SK-N-SH (cell line): Measurements from ENCODE around the gene SLC2A5. TPM values are rescaled to one million over a fixed set of nuclear protein-coding genes. Genes with fewer than 3 reads are reported as not detected.

ENCODE experiments used
- CTCF ChIA-PET: fragments of 300-600, 350-600 bp; formaldehyde crosslinking; extraction: SDS; loops from one replicate; lab custom pipeline; 2021; lab: Yijun Ruan, JAX
- POLR2A ChIA-PET: fragments of 350-600 bp; sonication (Branson Sonifier 250); formaldehyde crosslinking; extraction: SDS; loops from one replicate; lab custom pipeline; 2020; ENCODE audit warnings: antibody characterized with exemption, inconsistent platforms; lab: Yijun Ruan, JAX
- DNase-seq: peaks from one replicate; pipeline ENCODE4 v3.0.0; 2012
- H2AFZ ChIP-seq: fragments of 200-600 bp; sonication (generic); 2 replicates; pipeline ENCODE4 v1.8.1; 2016; ENCODE audit warnings: antibody characterized with exemption, mild to moderate bottlenecking, low read depth
- H3F3A ChIP-seq: fragments of 200-600 bp; sonication (generic); replicated peaks from 2 replicates; pipeline ENCODE3; 2016; ENCODE audit warnings: antibody characterized with exemption, mild to moderate bottlenecking; ENCODE audit not compliant: insufficient read depth
- H3K27ac ChIP-seq, 2 experiments: fragments of 200-500 bp in 1 of 2; fragments of 200-600 bp in 1 of 2; sonication (Bioruptor generic) in 1 of 2; sonication (generic), shearing (Covaris generic) in 1 of 2; 2 replicates each; pipeline versions ENCODE4 v1.5.1 to v1.6.1; 2014 to 2016; ENCODE audit warnings: low read depth in 2 of 2, inconsistent platforms in 1 of 2, low read length in 1 of 2, mild to moderate bottlenecking in 1 of 2, mixed read lengths in 1 of 2
- H3K27me3 ChIP-seq: fragments of 200-600 bp; sonication (generic), shearing (Covaris generic); 2 replicates; pipeline ENCODE4 v1.6.1; 2016; ENCODE audit warnings: mixed run types; ENCODE audit not compliant: insufficient read depth
- H3K36me3 ChIP-seq, 2 experiments: fragments of 200-500 bp in 1 of 2; fragments of 200-600 bp in 1 of 2; sonication (Bioruptor generic) in 1 of 2; sonication (generic) in 1 of 2; replicated peaks in 1 of 2; 2 replicates each; pipeline versions ENCODE3 to v1.5.1; 2014 to 2016; ENCODE audit warnings: low read length in 1 of 2, mild to moderate bottlenecking in 1 of 2; ENCODE audit not compliant: insufficient read depth in 2 of 2, control insufficient read depth in 1 of 2
- H3K4me1 ChIP-seq, 2 experiments: fragments of 200-500 bp in 1 of 2; fragments of 200-600 bp in 1 of 2; sonication (Bioruptor generic) in 1 of 2; sonication (generic), shearing (Covaris generic) in 1 of 2; 2 replicates each; pipeline versions ENCODE4 v1.5.1 to v1.6.1; 2014 to 2016; ENCODE audit warnings: low read depth in 1 of 2, low read length in 1 of 2, mixed run types in 1 of 2; ENCODE audit not compliant: insufficient read depth in 2 of 2, control insufficient read depth in 1 of 2
- H3K4me2 ChIP-seq: fragments of 200-600 bp; sonication (generic), shearing (Covaris generic); 2 replicates; pipeline ENCODE4 v1.6.1; 2017; ENCODE audit warnings: mixed run types
- H3K4me3 ChIP-seq, 2 experiments: fragments of 200-500 bp in 1 of 2; fragments of 200-600 bp in 1 of 2; sonication (Bioruptor generic) in 1 of 2; sonication (generic), shearing (Covaris generic) in 1 of 2; 2 replicates each; pipeline versions ENCODE4 v1.5.1 to v1.8.1; 2014 to 2016; ENCODE audit warnings: low read depth in 2 of 2, inconsistent platforms in 1 of 2, low read length in 1 of 2, mild to moderate bottlenecking in 1 of 2, mixed read lengths in 1 of 2, moderate library complexity in 1 of 2
- H3K79me2 ChIP-seq: fragments of 200-600 bp; sonication (generic); 2 replicates; pipeline ENCODE4 v1.8.1; 2017; ENCODE audit warnings: mild to moderate bottlenecking; ENCODE audit not compliant: insufficient read depth
- H3K9ac ChIP-seq: fragments of 200-600 bp; sonication (generic); 2 replicates; pipeline ENCODE4 v1.6.1; 2017; ENCODE audit warnings: mixed run types
- H3K9me2 ChIP-seq: fragments of 200-600 bp; sonication (generic); 2 replicates; pipeline ENCODE4 v1.6.1; 2017; ENCODE audit warnings: mixed run types
- H3K9me3 ChIP-seq: fragments of 200-600 bp; sonication (generic); 2 replicates; pipeline ENCODE4 v1.6.1; 2017; ENCODE audit warnings: mixed run types, mild to moderate bottlenecking, moderate library complexity
- H4K20me1 ChIP-seq: fragments of 200-600 bp; sonication (generic); 2 replicates; pipeline ENCODE4 v1.6.1; 2017; ENCODE audit warnings: mild to moderate bottlenecking, mixed run types; ENCODE audit not compliant: insufficient read depth
- CHD2 ChIP-seq: fragments of 150-350 bp; IDR thresholded peaks from 2 replicates; pipeline ENCODE4 v1.6.1; 2018; ENCODE audit warnings: low read length; ENCODE audit not compliant: partially characterized antibody
- CTCF ChIP-seq: fragments of 200-600 bp; sonication (generic); IDR thresholded peaks from 2 replicates; pipeline ENCODE4 v1.6.1; 2017; ENCODE audit warnings: antibody characterized with exemption, mild to moderate bottlenecking, moderate library complexity
- ELF1 ChIP-seq: IDR thresholded peaks from 2 replicates; pipeline ENCODE4 v1.4.0; 2012
- EP300 ChIP-seq, 2 experiments: IDR thresholded peaks; 2 replicates each; pipeline versions ENCODE4 v1.4.0 to v1.6.1; 2012; ENCODE audit warnings: borderline replicate concordance in 1 of 2, low read depth in 1 of 2, low read length in 1 of 2
- FOXJ3 ChIP-seq: sonication (generic); formaldehyde crosslinking; IDR thresholded peaks from 2 replicates; pipeline ENCODE4 v1.5.1; 2020; ENCODE audit warnings: mild to moderate bottlenecking, missing genetic modification reagents
- GABPA ChIP-seq: IDR thresholded peaks from 2 replicates; pipeline ENCODE4 v1.4.0; 2012; ENCODE audit warnings: low read depth, mild to moderate bottlenecking
- GATA2 ChIP-seq: sonication (generic); formaldehyde crosslinking; IDR thresholded peaks from 2 replicates; pipeline ENCODE4 v1.5.0; 2020; ENCODE audit warnings: mild to moderate bottlenecking, missing genetic modification reagents
- MEF2A ChIP-seq: IDR thresholded peaks from 2 replicates; pipeline ENCODE4 v1.4.0; 2012; ENCODE audit warnings: low read depth, borderline replicate concordance
- NFIC ChIP-seq: IDR thresholded peaks from 2 replicates; pipeline ENCODE4 v1.4.0; 2012; ENCODE audit warnings: borderline replicate concordance
- POLR2AphosphoS5 ChIP-seq: IDR thresholded peaks from 2 replicates; pipeline ENCODE4 v1.6.1; 2012; ENCODE audit warnings: low read depth, low read length
- RCOR1 ChIP-seq: fragments of 150-350 bp; IDR thresholded peaks from 2 replicates; pipeline ENCODE4 v1.6.1; 2017; ENCODE audit warnings: antibody characterized with exemption, low read length
- REST ChIP-seq: IDR thresholded peaks from 2 replicates; pipeline ENCODE4 v1.6.1; 2012; ENCODE audit warnings: mild to moderate bottlenecking, low read depth, low read length, moderate library complexity
- SIN3A ChIP-seq: IDR thresholded peaks from 2 replicates; pipeline ENCODE4 v1.6.1; 2012; ENCODE audit warnings: low read depth, mild to moderate bottlenecking, low read length, moderate library complexity, borderline replicate concordance
- TCF12 ChIP-seq: IDR thresholded peaks from 2 replicates; pipeline ENCODE4 v1.4.0; 2012
- TEAD4 ChIP-seq: IDR thresholded peaks from 2 replicates; pipeline ENCODE4 v1.4.0; 2012; ENCODE audit warnings: mild to moderate bottlenecking, borderline replicate concordance; ENCODE audit not compliant: insufficient read depth
- USF1 ChIP-seq: IDR thresholded peaks from 2 replicates; pipeline ENCODE4 v1.4.0; 2012; ENCODE audit warnings: low read depth, borderline replicate concordance
- USF2 ChIP-seq: fragments of 150-350 bp; IDR thresholded peaks from 2 replicates; pipeline ENCODE4 v1.6.1; 2017; ENCODE audit warnings: antibody characterized with exemption, low read length, low read depth, borderline replicate concordance
- YY1 ChIP-seq: IDR thresholded peaks from 2 replicates; pipeline ENCODE4 v1.4.0; 2012; ENCODE audit warnings: low read depth, mild to moderate bottlenecking
- WGBS: methylation state at CpG from one replicate; pipeline ENCODE4 v1.1.6; 2017; ENCODE audit warnings: low lambda C conversion rate; 5-methylcytosine and 5-hydroxymethylcytosine counted together
- polyA plus RNA-seq, 3 experiments: library from polyadenylated mRNA; depleted of rRNA; stranded (reverse); fragments of >200 nt; gene quantifications; 2 replicates each; pipeline ENCODE4 v1.2.3, GENCODE V29; 2012
- TF ChIP-seq, protein P1 (sequence below): IDR thresholded peaks from 2 replicates; pipeline ENCODE4; 2012
- TF ChIP-seq, protein P2 (sequence below): IDR thresholded peaks from 2 replicates; pipeline ENCODE4 v1.4.0; 2012; ENCODE audit warnings: low read depth

SLC2A5 gene
- polyA plus RNA-seq, 1 of the 3 experiments (the other 2 are of a cell fraction): 0.02 TPM

DNA sequence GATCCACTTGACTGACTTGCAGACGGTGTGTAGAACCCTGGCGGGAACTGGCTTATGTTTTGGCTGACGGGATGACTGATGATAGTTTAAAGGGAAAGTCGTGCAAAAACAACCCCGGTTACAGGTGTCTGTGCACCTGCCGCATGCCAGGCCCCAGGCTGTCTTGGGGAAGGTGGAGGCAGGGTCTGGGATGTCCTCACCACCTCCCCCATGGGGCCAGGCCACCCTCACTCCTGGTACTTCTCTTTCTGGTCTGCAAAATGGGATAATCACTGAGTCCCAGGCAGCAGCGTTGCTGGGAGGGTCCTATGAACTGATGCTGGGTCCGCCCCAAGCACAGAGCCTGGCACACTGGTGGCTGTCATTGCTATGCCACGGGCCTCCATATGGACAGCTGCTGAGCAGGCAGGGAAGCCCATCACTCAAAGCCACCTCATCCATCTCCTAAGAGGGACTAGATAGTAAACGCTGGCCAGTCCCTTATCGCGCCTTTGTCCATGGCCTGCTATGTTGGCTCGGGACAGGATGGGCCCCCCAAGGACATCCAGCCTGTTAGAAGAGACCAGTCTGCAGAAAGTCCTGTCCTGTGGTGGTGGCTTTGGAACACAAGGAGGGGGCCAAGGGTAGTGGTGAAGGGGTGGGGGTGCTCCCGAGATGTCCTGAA is 28.2 kb downstream of the SLC2A5 start:
- Histone ChIP-seq H3K9ac (no peak overlapping the region), H3K4me2 (no peak overlapping the region), H3K27ac (no peak overlapping the region), H3K36me3 (no peaks in the 10 kb centered on the region), H3F3A (no peaks in the 10 kb centered on the region), H4K20me1 (no peaks in the 10 kb centered on the region), H3K4me3 (no peak overlapping the region), H3K79me2 (no peaks in the 10 kb centered on the region), H3K4me1 (no peaks in the 10 kb centered on the region), H3K9me2 (no peaks in the 10 kb centered on the region), H3K9me3 (no peaks in the 10 kb centered on the region), H3K27me3 (no peaks in the 10 kb centered on the region), H2AFZ (no peak overlapping the region)
- no peak for TF ChIP-seq CTCF
- TF ChIP-seq USF1: no peak
- TF ChIP-seq MEF2A: no peak
- no peak for TF ChIP-seq RCOR1
- no peak for TF ChIP-seq TEAD4
- TF ChIP-seq GABPA: no peak
- TF ChIP-seq CHD2: no peak
- no peak for TF ChIP-seq YY1
- TF ChIP-seq FOXJ3 (CRISPR knock-in tag): no peak
- TF ChIP-seq USF2: no peak
- TF ChIP-seq NFIC: no peak
- TF ChIP-seq, protein P1, sequence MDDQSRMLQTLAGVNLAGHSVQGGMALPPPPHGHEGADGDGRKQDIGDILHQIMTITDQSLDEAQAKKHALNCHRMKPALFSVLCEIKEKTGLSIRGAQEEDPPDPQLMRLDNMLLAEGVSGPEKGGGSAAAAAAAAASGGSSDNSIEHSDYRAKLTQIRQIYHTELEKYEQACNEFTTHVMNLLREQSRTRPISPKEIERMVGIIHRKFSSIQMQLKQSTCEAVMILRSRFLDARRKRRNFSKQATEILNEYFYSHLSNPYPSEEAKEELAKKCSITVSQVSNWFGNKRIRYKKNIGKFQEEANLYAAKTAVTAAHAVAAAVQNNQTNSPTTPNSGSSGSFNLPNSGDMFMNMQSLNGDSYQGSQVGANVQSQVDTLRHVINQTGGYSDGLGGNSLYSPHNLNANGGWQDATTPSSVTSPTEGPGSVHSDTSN: no peak
- TF ChIP-seq SIN3A: no peak
- TF ChIP-seq GATA2 (CRISPR knock-in tag): no peak
- TF ChIP-seq ELF1: no peak
- TF ChIP-seq, protein P2, sequence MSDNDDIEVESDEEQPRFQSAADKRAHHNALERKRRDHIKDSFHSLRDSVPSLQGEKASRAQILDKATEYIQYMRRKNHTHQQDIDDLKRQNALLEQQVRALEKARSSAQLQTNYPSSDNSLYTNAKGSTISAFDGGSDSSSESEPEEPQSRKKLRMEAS: no peak
- TF ChIP-seq TCF12: no peak
- no peak for TF ChIP-seq POLR2AphosphoS5
- no peak for TF ChIP-seq EP300 (IDR thresholded peaks at IDR 0.05; ENCODE audit: borderline replicate concordance in 1 of 2, low read depth in 1 of 2, low read length in 1 of 2)
- TF ChIP-seq REST: no peak
- ChIA-PET POLR2A (no interaction called here), CTCF (interaction anchor here (1.0 to 1.6 kb wide), 5 partner anchors 36 to 69 kb away, joined by 3 to 7 read pairs (median 4); no protein-coding TSS in a partner anchor)
- DNase-seq: no peak
- 86% methylated on average over 7 of the region's 14 CpGs for WGBS
